ENCODE data around the gene PAX3. TPM values are rescaled to one million over a fixed set of nuclear protein-coding genes. Genes with fewer than 3 reads are reported as not detected.

Gene PAX3
- total and polyA plus RNA-seq, 2 of the 13 experiments (the other 11 are each of a cell fraction or from before 2014, with no cell fraction given) = 0.07 TPM; not detected in 1

DNA sequence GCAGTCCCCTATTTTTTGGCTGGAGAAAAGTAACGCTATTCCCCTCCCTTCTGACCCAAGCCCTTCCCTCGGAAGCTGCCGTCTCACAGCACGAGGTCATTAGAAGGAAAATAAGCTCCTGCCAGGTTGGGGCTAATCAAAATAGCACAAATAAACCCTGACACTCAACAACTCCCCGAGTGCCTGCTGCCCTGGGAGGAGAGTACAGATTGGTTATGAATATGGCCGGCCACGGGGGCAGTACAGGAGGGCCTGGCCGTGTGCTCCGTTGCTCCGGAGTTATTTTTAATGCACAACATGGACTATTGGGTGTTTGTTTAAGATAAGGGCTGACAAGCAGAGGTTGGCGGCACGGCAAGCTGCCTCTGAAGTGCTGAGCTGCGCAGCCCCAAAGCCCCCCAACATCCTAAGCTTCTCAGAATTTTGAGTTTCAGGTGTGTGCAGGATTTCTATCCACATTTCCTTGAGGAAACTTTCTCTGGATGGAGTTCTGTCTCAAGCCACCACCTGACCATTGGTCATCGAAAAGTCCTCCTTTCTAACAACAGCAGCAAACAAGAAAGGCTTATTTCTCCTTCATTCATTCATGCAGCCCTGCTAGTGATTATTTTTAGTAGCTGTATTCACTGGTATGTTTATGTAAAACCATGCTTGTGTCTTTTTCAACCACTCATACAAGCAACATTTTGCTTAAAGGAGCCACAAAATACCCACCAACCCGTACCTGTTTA is 58.7 kb downstream of the PAX3 start (continued):
- no peak for TF ChIP-seq EEA1 (CRISPR knock-in tag; IDR thresholded peaks at IDR 0.05; ENCODE audit: borderline replicate concordance)
- TF ChIP-seq, protein P1, sequence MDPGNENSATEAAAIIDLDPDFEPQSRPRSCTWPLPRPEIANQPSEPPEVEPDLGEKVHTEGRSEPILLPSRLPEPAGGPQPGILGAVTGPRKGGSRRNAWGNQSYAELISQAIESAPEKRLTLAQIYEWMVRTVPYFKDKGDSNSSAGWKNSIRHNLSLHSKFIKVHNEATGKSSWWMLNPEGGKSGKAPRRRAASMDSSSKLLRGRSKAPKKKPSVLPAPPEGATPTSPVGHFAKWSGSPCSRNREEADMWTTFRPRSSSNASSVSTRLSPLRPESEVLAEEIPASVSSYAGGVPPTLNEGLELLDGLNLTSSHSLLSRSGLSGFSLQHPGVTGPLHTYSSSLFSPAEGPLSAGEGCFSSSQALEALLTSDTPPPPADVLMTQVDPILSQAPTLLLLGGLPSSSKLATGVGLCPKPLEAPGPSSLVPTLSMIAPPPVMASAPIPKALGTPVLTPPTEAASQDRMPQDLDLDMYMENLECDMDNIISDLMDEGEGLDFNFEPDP (CRISPR knock-in tag; conservative IDR thresholded peaks at IDR 0.05) = no peak
- TF ChIP-seq, protein P2, sequence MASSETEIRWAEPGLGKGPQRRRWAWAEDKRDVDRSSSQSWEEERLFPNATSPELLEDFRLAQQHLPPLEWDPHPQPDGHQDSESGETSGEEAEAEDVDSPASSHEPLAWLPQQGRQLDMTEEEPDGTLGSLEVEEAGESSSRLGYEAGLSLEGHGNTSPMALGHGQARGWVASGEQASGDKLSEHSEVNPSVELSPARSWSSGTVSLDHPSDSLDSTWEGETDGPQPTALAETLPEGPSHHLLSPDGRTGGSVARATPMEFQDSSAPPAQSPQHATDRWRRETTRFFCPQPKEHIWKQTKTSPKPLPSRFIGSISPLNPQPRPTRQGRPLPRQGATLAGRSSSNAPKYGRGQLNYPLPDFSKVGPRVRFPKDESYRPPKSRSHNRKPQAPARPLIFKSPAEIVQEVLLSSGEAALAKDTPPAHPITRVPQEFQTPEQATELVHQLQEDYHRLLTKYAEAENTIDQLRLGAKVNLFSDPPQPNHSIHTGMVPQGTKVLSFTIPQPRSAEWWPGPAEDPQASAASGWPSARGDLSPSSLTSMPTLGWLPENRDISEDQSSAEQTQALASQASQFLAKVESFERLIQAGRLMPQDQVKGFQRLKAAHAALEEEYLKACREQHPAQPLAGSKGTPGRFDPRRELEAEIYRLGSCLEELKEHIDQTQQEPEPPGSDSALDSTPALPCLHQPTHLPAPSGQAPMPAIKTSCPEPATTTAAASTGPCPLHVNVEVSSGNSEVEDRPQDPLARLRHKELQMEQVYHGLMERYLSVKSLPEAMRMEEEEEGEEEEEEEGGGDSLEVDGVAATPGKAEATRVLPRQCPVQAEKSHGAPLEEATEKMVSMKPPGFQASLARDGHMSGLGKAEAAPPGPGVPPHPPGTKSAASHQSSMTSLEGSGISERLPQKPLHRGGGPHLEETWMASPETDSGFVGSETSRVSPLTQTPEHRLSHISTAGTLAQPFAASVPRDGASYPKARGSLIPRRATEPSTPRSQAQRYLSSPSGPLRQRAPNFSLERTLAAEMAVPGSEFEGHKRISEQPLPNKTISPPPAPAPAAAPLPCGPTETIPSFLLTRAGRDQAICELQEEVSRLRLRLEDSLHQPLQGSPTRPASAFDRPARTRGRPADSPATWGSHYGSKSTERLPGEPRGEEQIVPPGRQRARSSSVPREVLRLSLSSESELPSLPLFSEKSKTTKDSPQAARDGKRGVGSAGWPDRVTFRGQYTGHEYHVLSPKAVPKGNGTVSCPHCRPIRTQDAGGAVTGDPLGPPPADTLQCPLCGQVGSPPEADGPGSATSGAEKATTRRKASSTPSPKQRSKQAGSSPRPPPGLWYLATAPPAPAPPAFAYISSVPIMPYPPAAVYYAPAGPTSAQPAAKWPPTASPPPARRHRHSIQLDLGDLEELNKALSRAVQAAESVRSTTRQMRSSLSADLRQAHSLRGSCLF (CRISPR knock-in tag; IDR thresholded peaks at IDR 0.05; ENCODE audit: borderline replicate concordance) = no peak

DNA sequence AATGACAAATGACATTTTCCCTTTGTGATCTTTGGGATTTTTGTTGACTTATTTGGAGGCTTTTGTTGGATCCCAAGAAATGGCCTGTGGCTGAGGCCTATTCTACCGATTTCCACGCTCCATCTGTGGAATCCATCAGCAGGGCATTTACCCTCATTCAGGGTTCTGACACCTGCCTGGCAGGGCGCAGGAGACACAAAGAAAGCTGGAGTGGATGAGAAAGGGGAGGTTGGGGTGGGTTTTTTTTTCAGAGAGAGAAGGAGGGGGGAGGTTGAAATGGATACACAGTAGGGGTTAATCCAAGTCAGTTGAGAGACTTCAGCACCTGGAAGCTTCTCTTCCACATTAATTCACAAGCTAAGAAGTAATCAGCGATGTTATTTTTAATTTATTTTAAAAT is 59.7 kb downstream of the PAX3 start:
- CTCF ChIA-PET (ENCODE audit: low intra/inter-chr PET ratio, low total read pairs) = no interaction called here
- Histone ChIP-seq H3K4me3 (replicated peaks in 1 of 3; ENCODE audit: insufficient read depth in 1 of 3, low read depth in 2 of 3, low read length in 3 of 3) (no peak overlapping the region), H3K27ac (ENCODE audit: extremely low read length, insufficient read depth, low read length) (no peak overlapping the region), H3K9ac (ENCODE audit: insufficient read depth, low read depth, low read length) (no peak overlapping the region), H2AFZ (ENCODE audit: low read length) (no peak overlapping the region), H3K4me2 (ENCODE audit: low read depth, low read length) (no peak overlapping the region), H3K4me1 (ENCODE audit: insufficient read depth, low read length) (peaks cover 9% of the 10 kb centered on the region; the same call in 1 of the 2 replicates), H3K79me2 (ENCODE audit: insufficient read depth, low read length) (no peaks in the 10 kb centered on the region), H3K9me3 (ENCODE audit: low read length) (no peaks in the 10 kb centered on the region), H3K27me3 (ENCODE audit: control insufficient read depth in 1 of 2, insufficient read depth in 2 of 2, low read length in 2 of 2) (peaks cover 0 to 23% of the 10 kb centered on the region in 2 experiments; a peak in 1 of 5 replicates), H4K20me1 (ENCODE audit: insufficient read depth, low read length) (no peaks in the 10 kb centered on the region), H3K36me3 (replicated peaks in 1 of 2; ENCODE audit: control insufficient read depth in 1 of 2, insufficient read depth in 2 of 2, low read length in 2 of 2) (no peaks in the 10 kb centered on the region)
- FAIRE-seq = no peak
- BruUV-seq (replicated peaks) = no TSS peak
- WGBS (ENCODE audit: low lambda C conversion rate) = 43% methylated on average over 4 of the region's 4 CpGs
- POLR2A ChIA-PET = no interaction called here
- DNase-seq (ENCODE audit: low spot score) = no peak
- in situ Hi-C loops (cut with HindIII; ENCODE audit: extremely low pct_ligation_motif_present, low pct_unique_long_range_greater_than_20kb) = no loop called here
- intact Hi-C loops (cut with micrococcal nuclease; ENCODE audit: unreplicated experiment) = no loop called here
- no peak for ATAC-seq
- no peak for TF ChIP-seq JDP2 (CRISPR knock-in tag; IDR thresholded peaks at IDR 0.05; ENCODE audit: borderline replicate concordance)
- TF ChIP-seq, protein P3, sequence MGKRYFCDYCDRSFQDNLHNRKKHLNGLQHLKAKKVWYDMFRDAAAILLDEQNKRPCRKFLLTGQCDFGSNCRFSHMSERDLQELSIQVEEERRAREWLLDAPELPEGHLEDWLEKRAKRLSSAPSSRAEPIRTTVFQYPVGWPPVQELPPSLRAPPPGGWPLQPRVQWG (CRISPR knock-in tag; IDR thresholded peaks at IDR 0.05; ENCODE audit: borderline replicate concordance, low read depth) = no peak
- TF ChIP-seq, protein P4, sequence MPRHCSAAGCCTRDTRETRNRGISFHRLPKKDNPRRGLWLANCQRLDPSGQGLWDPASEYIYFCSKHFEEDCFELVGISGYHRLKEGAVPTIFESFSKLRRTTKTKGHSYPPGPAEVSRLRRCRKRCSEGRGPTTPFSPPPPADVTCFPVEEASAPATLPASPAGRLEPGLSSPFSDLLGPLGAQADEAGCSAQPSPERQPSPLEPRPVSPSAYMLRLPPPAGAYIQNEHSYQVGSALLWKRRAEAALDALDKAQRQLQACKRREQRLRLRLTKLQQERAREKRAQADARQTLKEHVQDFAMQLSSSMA (CRISPR knock-in tag; IDR thresholded peaks at IDR 0.05) = no peak
- TF ChIP-seq, protein P5, sequence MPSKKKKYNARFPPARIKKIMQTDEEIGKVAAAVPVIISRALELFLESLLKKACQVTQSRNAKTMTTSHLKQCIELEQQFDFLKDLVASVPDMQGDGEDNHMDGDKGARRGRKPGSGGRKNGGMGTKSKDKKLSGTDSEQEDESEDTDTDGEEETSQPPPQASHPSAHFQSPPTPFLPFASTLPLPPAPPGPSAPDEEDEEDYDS (CRISPR knock-in tag; IDR thresholded peaks at IDR 0.05) = no peak
- no peak for TF ChIP-seq ZNF343 (CRISPR knock-in tag; IDR thresholded peaks at IDR 0.05)
- TF ChIP-seq KLF11 (CRISPR knock-in tag; IDR thresholded peaks at IDR 0.05) = no peak
- no peak for TF ChIP-seq ZFY (CRISPR knock-in tag; IDR thresholded peaks at IDR 0.05)
- TF ChIP-seq U2AF2 (IDR thresholded peaks at IDR 0.05; ENCODE audit: low read depth, low read length) = no peak
- no peak for TF ChIP-seq SKI (IDR thresholded peaks at IDR 0.05; ENCODE audit: partially characterized antibody)
